NCI-H2081 (cell line): ENCODE data around the gene SUPT16H.
"Not testable (repeated sequence)": the region's sequence is repeated elsewhere in the genome, so short reads cannot be mapped to it uniquely, and the experiment has no call there.

Source experiments
- DNase-seq, 2 experiments: peaks; one replicate each; lab custom pipeline; 2025; lab: John Stamatoyannopoulos, UW

Gene SUPT16H

DNA sequence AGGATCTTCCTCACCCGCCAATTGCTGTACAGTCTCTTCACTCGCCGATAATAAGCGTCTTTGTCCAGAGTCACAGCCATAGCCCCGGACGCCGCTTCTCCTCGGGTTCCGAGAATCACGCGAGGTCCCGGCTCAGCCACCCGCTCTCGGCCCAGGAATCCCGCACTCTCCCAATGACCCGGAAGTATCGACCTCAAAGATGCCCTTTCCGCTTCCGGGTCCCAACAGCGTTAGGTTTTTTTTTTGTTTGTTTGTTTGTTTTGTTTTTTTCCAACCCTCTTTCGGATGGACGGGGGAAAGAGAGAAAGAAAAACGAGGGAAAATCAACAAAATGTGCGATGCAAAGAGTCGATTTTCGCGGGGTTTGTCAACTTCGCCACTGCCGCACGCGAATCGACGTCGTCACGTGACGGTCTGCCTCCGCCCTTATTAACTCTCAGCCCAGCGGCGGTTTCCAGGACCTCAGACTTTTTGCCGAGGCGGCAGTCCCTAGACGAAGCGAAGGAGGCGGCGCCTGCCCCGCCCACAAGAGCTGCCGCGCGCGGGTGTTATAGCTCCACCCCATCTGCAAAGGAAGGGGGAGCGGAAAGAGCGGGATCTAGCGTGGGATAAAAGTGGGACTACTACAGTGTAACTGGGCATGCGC, at the start of gene SUPT16H:
Gene SUPT16H, minus strand, starts transcription at position 172 of the 646 bp plus-strand sequence. Its CDS starts 92 bp downstream, at position 80.
- peak; percentile 96 to 98 for DNase-seq

DNA sequence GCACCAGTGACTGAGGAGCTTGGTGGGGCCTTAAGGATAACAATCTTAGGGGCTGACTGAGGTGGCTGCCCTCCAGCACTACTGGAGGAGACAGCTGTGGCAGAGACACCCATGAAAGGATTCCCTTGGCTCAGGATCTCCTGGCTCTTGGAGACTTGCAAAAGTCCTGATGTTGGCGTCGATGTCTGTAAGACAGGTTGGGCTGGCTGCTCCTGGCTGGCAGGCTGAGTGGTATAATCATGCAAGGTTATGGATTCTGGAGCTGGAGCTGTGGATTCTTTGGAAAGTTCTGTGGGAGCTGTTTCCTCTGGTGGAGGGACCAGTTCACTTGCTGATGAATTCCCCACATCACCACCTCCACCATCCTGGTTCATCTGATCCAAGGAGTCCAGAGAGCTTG, 47.3 kb upstream of the SUPT16H start:
- no peak for DNase-seq

GRCh38 chr14:21428930-21429329, 45.1 kb upstream of the SUPT16H start:
- peak; percentile 40 to 59 for DNase-seq

GRCh38 chr14:21426692-21427091, 42.9 kb upstream of the SUPT16H start:
- DNase-seq, result no peak

DNA sequence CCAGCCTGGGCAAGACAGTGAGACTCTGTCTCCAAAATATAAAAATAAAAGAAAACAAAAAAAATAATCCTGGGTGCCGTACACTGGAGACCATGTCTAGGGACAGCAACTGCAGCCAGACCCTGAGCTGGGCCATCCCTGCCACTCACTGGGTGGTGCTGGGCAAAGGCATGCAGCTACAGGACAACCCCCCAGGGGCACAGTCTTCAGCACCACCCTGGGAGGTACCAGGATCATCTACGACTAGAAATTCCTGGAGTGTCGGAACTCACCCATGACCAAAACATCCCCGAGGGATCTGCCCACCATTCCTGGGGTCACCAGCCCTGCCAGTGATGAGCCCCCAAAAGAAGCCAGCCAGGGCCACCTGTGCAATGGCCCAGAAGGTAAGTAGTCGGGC, 35.7 kb upstream of the SUPT16H start:
- no peak for DNase-seq

- DNase-seq, result no peak
These were observed 31.5 kb upstream of the SUPT16H start for GRCh38 chr14:21415329-21415728.

DNA sequence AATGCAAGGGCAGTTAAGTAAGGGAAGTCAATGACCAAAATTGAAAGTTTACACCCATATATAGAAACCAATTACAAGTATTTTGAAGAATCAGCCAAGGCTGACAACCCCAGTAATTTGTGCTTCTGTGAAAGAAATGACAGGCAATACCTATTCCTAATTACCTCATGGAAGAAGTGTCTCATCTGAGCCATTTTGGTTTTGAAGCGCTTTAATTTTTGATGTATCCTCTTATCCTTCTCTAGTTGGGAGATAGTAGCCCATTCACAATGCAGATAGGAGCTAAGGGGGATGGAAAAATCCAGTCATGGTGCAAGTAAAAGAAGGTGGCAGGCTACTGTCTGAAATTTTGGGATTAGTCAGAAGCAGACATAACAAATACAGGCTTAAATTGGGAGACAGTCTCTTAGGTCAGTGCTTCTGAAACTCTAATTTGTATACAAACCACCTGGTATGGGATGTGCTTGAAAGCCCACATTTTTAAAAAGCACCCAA, 30.4 kb upstream of the SUPT16H start:
- no peak for DNase-seq

DNA sequence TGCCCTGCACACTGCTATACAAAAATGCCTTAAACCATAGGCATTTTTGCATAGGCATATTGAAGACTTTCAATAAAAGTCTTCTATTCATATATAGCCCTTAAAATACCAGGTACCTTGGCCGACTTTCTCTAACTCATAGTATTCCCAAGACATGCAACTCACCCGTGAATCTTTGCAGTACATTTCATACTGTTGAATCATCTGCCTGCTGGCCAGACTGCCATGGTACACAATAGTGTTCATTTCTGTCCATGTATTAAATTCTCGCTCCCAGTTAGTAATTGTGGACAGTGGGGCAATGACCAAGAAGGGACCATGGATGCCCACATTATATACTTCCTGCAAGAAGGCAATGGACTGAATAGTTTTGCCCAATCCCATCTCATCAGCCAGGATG, 24.3 kb upstream of the SUPT16H start:
- DNase-seq, result no peak

GRCh38 chr14:21406213-21406612, 22.4 kb upstream of the SUPT16H start:
- DNase-seq, result no peak

GRCh38 chr14:21405097-21405496, 21.3 kb upstream of the SUPT16H start:
- DNase-seq, result no peak

GRCh38 chr14:21399311-21399870, 15.6 kb upstream of the SUPT16H start:
- no peak for DNase-seq

DNA sequence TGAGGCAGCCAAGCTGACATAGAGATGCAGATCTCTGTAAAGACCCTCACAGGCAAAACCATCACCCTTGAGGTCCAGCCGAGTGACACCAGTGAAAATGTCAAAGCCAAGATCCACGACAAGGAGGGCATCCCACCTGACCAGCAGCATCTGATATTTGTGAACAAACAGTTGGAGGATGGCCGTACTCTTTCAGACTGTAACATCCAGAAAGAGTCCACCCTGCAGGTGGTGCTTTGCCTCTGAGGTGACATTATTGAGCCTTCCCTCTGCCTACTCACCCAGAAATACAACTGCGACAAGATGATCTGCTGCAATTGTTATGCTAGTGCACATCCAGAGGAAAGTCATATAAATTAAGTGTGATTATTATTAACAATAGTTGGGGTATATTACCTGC, 15.1 kb upstream of the SUPT16H start:
- no peak for DNase-seq

DNA sequence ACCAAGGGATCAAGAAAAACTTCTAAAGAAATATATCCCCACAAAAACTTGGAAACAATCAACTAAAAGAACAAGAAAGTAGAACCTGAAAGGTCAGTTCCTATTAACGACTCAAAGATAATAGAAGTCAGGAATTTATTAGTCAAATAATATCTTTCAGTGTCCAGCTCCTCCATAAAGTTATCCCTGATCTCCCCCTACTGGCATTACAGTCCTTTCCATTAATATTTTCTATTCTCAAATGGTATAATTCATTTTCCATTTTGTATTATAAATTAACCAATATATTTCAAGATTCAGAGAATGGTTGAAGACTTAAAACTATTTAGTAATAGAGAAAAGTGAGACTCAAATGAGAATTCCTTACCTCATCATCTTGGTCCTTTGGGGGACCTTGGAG, 11.6 kb upstream of the SUPT16H start:
- no peak for DNase-seq

GRCh38 chr14:21385188-21385904, 1.5 kb upstream of the SUPT16H start:
- DNase-seq, result no peak

DNA sequence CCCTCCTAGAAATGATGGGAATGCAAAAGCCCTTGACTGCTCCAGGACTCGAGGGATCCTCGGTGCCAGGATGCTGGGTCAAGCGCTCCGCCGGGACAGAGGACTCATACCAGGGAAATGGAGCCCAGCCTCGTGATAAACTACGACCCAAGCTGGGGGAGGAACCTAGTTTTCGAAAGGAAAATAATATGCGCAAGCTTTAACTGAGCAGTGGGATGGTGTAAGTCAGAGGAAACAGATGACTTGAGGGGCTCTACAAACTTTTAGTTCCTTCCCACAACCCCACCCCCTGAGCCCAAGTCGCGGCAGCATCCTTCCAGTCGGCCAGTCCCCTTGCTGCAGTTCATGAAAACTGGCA, 654 bp upstream of the SUPT16H start:
- no peak for DNase-seq

DNA sequence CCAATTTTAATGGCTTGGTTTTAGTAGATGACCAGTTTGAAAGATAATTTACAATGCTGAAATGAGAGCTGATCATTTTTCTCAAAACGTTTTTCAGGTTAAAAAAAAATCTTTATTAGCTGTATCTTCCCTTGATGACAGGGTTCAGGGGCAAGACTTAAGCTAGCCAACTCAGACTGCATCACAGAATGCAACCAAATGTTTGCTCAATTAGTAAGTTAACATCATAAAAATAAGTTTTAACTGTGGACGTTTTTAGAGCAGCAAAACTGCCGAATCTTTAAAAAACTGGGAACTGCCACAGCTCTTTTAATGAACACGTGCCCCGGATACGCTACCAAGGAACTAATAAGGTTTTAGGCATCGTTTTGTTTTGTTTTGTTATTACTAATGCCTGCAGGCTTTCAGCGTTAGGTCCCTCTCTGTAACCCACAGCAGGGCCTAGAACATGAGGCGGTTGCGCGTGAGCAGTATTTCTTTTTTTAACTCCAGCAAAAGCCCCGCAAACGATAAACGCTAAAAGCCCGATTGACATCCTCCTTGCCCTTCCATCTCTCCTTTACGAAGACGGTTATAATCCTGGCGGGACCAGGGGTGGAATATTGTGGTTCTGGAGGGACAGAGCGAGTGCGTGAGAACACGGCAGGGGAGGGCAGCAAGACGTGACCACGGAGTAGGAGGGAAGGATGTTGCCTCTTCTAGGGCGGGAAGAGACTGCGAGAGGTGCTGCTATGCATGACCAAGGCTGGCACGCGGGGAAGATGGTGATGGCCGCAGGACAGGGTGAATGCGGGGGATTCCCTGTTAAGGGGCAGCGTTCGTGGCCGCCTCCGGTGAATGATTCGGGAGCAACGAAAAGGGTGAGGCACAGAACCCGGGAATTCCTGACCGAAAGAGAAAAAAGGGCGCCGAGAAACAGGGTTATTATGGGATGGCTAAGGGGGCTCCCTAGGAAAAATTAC, 652 bp downstream of the SUPT16H start:
- DNase-seq, result peak; percentile 40 to 44

DNA sequence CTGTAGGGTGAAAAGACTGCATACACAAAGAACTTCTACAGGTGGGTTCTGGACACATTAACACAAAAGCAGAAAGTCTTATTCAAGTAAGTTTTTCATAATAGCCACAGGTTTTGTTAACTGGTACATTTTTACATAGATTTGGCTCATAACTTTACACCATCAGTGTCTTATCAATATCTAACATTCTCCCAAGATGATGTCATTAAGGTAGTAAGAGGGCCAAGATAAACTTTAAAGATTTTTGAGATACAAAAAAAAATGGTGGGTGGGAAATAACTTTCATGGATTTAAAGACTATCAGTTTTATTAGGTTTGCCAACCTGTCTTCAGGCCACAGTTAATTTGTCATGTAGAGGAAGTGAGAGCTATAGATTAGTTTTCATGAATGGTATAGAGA, 1.7 kb downstream of the SUPT16H start:
- no peak for DNase-seq

- no peak for DNase-seq
These were observed 4.5 kb downstream of the SUPT16H start for GRCh38 chr14:21379338-21379737.

DNA sequence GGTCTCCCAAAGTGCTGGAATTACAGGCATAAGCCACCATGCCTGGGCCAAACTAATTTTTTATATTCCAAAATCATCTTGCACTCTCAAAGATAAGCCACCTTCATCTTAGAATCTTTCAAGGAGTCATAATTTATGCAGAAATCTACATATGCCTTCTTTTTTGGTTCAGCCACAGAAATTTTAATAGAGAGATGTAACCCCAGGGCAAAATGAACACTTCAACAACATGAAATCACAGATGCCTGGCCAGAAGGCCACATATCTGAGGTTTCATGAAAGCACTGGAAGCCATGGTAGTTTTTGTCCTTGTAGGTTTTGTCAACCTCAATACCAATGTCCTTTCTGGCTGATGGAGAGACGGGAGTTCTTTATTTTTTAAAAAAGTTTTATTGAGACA, 9.8 kb downstream of the SUPT16H start:
- no peak for DNase-seq

GRCh38 chr14:21372814-21373213, 11.0 kb downstream of the SUPT16H start:
- DNase-seq, result not testable (repeated sequence)

- DNase-seq, result no peak
These were observed 13.7 kb downstream of the SUPT16H start for GRCh38 chr14:21369949-21370679.
